GM21825 (cell line): ENCODE data around the gene MGAT4B.
"Not testable (repeated sequence)": the region's sequence is repeated elsewhere in the genome, so short reads cannot be mapped to it uniquely, and the experiment has no call there.

Source experiments
- ATAC-seq: cut with Tn5 transposase; IDR thresholded peaks from one replicate; pipeline ENCODE4 v1.9.1; 2021; ENCODE audit warnings: mild to moderate bottlenecking, moderate library complexity; ENCODE audit not compliant: unreplicated experiment

Gene MGAT4B

DNA sequence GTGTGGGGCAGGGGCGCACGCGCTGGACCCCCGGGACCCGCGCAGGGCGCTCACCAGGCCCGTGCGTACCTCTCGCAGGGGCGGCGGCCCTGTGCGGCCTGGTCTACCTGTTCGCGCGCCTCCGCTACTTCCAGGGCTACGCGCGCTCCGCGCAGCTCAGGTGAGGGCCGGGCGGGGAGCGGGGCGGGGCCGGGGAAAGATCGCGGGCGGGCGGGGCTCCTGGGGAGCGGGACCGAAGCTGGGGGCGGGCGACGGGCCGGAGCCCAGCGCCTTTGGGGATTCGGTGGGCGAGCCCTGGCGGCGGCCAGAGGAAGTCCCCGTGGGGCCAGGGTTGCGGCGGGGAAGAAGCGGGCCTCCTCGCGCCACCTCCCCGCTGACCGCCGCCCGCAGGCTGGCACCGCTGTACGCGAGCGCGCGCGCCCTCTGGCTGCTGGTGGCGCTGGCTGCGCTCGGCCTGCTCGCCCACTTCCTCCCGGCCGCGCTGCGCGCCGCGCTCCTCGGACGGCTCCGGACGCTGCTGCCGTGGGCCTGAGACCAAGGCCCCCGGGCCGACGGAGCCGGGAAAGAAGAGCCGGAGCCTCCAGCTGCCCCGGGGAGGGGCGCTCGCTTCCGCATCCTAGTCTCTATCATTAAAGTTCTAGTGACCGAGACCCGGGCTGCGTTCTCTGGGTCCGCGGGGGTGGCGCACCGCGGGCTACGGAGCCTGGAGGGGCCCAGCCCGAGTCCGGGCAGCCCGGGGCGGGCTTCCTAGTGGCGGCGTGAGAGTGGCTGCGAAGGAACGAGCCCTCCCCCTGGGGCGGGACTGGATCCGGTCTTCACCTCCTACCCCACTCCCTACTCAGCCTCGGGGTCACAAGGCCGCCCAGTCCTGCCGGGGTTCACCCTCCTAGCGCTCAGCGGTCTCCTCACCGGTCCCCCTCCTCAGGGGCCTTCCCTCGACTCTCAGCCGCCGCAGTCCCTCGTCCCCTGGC, 10.5 kb downstream of the MGAT4B start:
- peak; percentile 73 for ATAC-seq

GRCh38 chr5:179795049-179795862, 11.4 kb downstream of the MGAT4B start:
- ATAC-seq = no peak

GRCh38 chr5:179794575-179794974, 12.1 kb downstream of the MGAT4B start:
- ATAC-seq = no peak

GRCh38 chr5:179794171-179794570, 12.5 kb downstream of the MGAT4B start:
- ATAC-seq = no peak

GRCh38 chr5:179793468-179794139, 13.1 kb downstream of the MGAT4B start, which contains the start of gene LTC4S:
TSS of gene LTC4S (plus strand) at chr5:179793986. CDS start at chr5:179794081, 95 bp downstream.
- peak; percentile 31 for ATAC-seq

- ATAC-seq = no peak
Measured at GRCh38 chr5:179792612-179793467, 13.8 kb downstream of the MGAT4B start.

DNA sequence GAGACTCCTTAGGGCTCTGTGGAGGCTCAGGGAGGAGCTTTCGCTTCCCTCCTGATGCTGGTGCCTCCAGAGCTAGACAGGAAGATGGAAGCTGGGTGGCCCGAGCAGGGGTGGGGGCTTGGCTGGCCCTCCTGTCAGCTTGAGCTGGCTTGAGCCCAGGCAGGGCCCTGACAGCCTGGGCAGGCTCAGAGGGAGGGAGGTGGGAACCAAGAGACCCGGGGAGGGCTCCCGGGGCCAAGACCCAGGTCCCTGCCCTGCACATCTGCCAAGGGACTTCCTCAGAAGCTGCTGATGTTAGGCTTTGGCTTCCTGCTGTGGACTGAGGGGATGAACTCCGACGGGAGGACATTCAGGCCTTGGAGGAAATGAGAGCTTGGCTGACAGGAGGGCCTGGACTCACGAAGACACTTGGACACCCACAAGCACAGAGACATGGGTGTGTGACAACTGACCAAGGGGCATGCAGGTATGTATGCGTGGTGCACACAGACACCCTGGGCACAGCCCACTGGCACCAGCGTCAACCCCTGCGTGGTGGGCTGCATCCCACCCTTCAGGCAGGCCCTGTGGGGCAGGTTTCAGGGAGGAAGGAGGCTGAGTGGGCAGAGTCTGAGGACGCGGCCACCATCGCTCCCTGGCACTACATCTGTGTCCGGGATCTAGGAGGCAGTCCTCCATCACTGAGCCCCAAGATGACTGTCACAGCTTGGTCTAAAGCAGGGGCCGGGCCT, 14.6 kb downstream of the MGAT4B start:
- ATAC-seq = no peak

DNA sequence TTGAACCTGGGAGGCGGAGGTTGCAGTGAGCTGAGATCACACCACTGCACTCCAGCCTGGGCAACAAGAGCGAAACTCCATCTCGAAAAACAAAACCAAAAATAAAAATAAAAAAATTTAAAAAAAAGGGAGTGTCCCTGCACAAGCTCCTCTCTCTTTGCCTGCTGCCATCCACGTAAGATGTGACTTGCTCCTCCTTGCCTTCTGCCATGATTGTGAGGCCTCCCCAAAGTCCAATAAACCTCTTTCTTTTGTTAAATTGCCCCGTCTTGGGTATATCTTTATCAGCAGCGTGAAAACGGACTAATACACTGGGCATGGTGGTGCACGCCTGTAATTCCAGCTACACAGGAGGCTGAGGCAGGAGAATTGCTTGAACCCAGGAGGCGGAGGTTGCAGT, 17.4 kb downstream of the MGAT4B start:
- ATAC-seq = not testable (repeated sequence)

- no peak for ATAC-seq
Measured at GRCh38 chr5:179788193-179788854, 18.3 kb downstream of the MGAT4B start.

GRCh38 chr5:179786861-179787260, 19.8 kb downstream of the MGAT4B start:
- ATAC-seq = no peak

GRCh38 chr5:179783128-179783527, 23.5 kb downstream of the MGAT4B start:
- ATAC-seq = no peak

DNA sequence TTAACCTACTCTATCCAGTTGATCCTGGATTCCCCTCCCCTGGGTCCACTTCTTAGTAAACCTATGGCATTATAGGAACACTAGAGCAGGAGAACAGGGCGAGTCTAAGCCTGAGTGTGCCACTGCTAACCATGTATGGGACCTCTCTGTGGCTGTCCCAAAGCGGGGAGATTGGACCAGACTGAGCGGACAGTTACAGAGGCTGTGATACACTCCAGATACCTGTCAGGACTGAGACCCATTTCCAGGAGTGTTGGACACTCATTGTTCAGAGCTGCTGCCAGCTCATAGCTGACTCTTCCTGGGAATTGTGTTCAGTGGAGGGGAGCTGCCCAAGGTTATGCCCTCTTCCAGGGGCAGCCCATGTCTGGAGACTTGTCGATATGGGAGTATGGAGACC, 24.8 kb downstream of the MGAT4B start:
- no peak for ATAC-seq

DNA sequence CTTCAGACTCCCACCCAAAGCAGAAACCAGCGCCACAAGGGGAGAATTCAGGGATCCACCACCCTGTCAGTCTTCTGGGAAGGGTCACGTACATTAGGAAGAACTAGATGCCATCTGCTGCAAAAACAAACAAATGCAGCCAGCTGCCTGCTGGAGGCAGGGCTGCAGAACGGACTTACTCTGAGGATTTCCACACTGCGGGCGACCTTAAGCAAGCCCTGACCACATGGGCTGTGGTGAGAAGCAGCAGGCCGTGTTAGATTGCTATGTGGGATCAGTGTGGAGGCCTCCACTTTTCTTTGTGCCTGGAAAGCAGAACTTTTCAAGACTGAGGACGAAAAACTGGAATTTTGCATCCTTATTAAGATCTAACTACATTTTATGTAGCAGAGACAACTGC, 26.3 kb downstream of the MGAT4B start:
- no peak for ATAC-seq

DNA sequence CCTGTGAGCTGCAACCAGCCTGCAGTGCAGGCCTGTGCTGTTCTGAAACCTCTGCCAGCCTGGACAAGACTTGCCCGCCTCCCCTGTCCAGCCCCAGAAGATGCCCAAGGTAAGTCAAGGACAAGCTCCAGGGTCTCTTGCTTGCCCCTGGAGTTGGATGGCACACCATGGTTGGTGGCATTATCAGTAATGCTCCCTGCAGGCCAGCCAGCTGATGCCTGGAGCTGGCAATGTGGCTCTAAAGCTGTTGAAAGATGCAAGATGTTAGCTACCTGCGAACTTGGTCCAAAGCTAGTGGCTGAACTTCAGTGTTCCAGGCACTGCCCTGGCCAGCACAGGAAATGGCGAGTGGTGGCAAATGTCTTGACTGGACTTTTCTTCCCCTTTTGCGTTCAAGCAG, 26.8 kb downstream of the MGAT4B start:
- ATAC-seq = no peak

DNA sequence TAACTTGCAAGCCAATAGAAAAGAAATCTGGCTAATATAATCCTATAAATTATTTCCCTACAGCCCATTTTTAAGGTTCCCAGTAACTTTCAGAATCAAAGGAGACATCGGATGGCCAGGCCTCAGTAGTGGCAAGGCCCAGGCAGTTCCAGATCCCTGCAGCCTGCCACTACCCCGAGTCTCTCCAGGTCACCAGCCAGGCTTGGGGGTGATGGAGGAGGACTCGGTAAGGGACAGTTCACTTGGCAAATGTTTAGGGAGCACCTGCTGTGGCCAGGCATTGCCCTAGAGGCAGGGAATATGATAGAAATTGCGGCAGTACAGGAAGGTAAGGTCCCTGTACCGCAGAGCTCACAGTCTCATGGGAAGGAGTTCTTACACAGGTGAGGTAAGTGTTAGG, 28.1 kb downstream of the MGAT4B start:
- ATAC-seq = no peak

- ATAC-seq = no peak
Measured at GRCh38 chr5:179777909-179778308, 28.8 kb downstream of the MGAT4B start.

DNA sequence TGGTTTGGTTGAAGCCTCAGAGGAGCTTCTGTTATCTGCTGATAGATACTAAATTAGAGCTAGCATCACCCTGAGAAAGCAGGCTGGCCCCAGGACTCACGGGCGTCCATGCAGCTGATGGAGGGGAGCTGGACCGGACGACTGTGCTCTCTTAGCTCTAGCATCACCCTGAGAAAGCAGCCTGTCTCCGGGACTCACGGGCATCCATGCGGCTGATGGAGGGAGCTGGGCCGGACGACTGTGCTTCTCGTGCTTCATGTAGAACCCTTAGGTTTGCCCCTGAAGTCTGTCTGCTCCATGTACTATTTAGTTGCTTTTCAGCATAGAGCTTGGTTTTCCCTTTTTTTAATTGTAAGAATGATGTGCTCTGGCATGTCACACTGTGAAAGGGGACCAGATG, 29.2 kb downstream of the MGAT4B start:
- ATAC-seq = no peak

DNA sequence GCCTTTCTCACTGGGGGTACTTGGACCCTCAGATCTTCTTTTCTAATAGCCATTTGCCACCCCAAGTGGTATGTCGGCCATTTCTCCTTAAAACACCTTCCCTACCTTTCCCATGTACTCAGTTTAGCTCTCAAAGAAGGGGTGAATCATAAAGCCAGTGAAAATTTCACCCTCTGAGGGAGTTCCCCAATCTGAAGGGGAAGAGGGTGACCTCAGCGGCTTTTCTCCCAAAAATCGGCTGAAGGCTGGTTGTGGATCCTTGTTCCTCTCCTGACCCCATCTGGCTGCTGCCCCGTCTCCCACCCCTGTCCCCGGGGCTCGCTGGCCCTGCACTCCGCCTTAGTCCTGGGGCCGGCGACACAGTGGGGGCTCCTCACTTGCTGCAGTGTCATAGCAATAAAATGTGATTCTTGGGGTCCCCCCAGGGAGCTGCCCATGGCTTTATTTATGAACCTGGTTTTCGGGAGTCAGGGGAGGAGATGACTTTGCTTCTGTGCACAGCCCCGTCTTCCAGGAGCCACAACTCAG, 30.2 kb downstream of the MGAT4B start:
- ATAC-seq = no peak

DNA sequence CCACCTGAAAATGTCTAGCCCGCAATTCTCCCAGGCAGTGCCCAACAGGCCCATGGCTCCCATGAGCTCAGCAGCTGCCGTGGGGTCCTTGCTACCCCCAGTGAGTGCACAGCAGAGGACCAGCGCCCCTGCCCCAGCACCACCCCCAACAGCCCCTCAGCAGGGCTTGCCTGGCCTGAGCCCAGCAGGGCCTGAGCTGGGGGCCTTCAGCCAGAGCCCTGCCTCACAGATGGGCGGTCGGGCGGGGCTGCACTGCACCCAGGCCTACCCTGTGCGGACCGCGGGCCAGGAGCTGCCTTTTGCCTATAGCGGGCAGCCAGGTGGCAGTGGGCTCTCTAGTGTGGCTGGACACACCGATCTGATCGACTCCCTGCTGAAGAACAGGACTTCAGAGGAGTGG, 32.2 kb downstream of the MGAT4B start:
- no peak for ATAC-seq
